HG03378 (cell line): ENCODE data around the gene ZNF426.

Experiments used
- ATAC-seq: cut with Tn5 transposase; IDR thresholded peaks from one replicate; pipeline ENCODE4 v1.9.1; 2021; ENCODE audit warnings: mild to moderate bottlenecking, moderate library complexity; ENCODE audit not compliant: unreplicated experiment

The ZNF426 gene

DNA sequence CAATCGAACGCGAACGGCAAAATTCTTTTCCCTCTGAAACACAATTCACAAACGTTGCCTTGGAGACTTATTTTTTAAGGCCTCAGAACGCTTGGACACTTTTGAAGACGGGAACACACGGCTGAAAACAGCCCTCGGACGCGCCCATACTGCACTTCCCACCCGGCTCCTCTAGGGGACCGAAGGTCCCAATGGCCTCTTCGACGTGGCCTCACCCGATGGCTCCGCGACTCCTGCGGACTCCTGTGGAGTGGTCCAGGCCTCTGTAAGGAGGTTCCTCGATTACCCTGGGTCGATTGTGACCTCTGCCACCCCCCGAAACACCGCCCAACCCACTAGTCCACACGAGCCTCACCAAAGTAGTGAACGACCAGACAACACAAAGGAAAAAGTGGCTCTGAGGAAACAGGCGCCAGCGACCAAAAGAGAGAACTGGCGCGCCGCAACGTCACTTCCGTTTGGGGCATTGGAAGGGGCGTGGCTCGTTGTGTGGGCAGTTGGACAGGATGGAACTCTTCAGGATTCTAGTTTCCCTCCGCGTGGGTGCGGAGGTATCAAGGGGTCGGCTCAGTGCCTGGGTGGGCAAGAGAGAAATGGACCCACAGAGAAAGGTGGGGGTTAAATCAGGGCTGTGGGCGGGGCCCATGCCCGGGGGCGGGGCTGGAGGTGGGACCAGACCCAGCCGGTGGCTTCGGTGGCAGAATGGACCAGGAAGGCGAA is 40.1 kb downstream of the ZNF426 start, which contains the start of gene ZNF560:
ZNF560 (minus strand) TSS at position 434 of the 720 bp plus-strand sequence. CDS start 23,303 bp downstream, outside the sequence.
- ATAC-seq: no peak

DNA sequence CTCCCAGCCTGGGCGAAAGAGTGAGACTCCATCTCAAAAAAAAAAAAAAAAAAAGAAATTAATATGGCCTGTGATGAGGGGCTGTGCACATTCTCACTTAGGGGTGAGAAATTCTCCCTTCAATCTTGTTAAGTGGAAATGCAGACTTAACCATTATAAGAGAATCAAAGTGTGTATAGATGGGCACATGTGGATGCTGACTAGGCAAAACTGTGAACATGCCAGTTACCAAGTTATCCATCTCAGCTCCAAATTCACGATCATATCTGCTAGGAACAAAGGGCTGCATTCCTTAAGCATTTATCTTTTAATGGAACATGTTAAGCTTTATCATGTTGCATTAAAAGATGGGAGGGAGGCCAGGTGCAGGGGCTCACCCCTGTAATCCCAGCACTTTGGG is 44.3 kb downstream of the ZNF426 start:
- ATAC-seq: no peak

GRCh38 chr19:9487016-9487415 is 51.4 kb downstream of the ZNF426 start:
- no peak for ATAC-seq

DNA sequence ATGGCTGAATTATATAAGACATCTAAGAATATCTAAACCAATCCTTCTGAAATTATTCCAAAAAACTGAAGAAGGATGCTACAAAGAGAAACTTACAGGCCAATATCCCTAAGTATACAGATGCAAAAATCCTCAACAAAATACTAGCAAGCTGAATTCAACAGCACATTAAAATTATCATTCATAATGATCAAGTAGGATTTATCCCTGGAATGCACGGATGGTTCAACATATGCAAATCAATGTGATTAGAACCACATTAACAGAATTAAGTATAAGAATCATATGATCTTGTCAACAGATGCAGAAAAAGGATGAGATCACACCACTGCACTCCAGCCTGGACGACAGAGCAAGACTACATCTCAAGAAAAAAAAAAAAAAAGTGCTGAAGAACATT is 53.3 kb downstream of the ZNF426 start:
- no peak for ATAC-seq

GRCh38 chr19:9474975-9475374 is 63.5 kb downstream of the ZNF426 start:
- no peak for ATAC-seq
